Measurements from ENCODE around the gene GREB1L.

DNA sequence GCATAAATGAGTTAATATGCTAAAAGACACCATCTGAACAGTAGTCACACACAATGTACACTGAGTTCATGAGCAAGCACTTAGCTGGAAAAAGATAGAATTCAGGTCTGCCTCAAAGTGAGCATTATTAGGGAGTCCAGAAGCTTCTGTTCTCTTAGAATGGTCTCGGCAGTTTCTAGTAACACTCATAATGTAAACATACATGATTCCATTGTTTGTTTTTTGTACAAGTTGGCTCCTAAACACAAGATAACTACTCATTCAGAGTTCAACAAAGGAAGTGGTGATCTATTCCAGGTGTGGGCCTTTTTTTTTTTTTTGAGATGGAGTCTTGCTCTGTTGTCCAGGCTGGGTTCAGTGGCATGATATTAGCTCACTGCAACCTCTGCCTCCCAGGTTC, 292.3 kb downstream of the GREB1L start:
- TF ChIP-seq EZH2 (IDR thresholded peaks at IDR 0.05; ENCODE audit: borderline replicate concordance): no peak
- TF ChIP-seq, protein P1, sequence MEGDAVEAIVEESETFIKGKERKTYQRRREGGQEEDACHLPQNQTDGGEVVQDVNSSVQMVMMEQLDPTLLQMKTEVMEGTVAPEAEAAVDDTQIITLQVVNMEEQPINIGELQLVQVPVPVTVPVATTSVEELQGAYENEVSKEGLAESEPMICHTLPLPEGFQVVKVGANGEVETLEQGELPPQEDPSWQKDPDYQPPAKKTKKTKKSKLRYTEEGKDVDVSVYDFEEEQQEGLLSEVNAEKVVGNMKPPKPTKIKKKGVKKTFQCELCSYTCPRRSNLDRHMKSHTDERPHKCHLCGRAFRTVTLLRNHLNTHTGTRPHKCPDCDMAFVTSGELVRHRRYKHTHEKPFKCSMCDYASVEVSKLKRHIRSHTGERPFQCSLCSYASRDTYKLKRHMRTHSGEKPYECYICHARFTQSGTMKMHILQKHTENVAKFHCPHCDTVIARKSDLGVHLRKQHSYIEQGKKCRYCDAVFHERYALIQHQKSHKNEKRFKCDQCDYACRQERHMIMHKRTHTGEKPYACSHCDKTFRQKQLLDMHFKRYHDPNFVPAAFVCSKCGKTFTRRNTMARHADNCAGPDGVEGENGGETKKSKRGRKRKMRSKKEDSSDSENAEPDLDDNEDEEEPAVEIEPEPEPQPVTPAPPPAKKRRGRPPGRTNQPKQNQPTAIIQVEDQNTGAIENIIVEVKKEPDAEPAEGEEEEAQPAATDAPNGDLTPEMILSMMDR (IDR thresholded peaks at IDR 0.05; ENCODE audit: poor library complexity): no peak
